NCI-H2196 treated with DMSO at 0.1 percent for 48 hours (cell line): Measurements from ENCODE around the gene GALNT12.

Experiments used
- DNase-seq: peaks from one replicate; lab custom pipeline; 2025; ENCODE audit not compliant: unreplicated experiment; lab: John Stamatoyannopoulos, UW

GALNT12 gene

DNA sequence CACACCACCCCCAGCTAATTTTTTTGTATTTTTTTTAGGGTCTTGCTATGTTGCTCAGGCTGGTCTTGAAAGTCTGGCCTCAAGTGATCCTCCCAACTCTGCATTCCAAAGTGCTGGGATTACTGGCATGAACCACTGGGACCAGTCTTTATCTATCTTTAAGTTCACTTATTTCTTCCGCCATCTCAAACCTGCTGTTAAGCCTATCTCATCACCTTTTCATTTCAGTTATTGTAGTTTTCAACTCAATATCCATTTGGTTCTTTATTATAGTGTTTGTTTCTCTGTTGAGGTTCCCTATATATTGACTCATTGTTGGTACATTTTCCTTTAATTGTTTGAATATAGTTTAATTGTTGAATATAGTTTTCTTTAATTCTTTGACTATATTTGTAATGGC lies 48.1 kb downstream of the GALNT12 start:
- DNase-seq: no peak

DNA sequence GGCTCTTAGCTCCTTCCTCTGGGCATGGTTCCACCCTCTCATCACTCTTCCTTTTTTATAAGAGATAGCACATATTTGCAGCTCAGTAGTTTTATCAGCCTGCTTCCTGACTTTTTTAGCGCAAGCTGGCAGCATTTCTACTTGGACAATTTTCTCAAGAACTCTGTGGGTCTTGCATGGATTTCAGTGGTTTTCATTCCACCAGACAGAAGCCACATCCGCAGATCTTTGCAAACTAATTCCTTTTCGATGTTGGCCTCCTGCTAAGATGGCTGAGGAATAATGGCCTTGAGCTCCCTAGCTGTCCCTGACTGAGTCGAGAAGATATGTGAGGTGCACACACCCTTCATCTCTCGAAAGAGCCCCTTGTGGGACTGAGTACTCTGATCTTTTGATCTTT lies 49.5 kb downstream of the GALNT12 start:
- DNase-seq: no peak

DNA sequence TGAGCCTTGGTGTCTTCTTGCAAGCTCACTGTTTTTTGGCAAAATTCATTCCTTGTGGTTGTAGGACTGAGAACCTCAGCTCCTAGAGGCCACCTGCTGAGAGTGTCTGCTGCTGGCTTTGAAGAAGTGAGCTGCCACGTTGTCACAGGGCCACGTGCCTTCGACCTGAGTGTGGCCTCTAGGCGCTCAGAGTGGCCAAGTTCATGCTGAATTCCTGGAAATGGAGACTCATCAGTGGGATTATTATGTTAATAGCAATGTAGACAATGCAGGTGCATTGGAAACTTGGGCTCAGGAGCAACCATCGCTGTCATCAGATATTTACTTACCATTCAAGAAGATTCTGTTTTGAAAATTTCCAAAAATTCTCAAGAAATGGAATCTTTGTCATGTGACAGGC lies 52.5 kb downstream of the GALNT12 start:
- no peak for DNase-seq

DNA sequence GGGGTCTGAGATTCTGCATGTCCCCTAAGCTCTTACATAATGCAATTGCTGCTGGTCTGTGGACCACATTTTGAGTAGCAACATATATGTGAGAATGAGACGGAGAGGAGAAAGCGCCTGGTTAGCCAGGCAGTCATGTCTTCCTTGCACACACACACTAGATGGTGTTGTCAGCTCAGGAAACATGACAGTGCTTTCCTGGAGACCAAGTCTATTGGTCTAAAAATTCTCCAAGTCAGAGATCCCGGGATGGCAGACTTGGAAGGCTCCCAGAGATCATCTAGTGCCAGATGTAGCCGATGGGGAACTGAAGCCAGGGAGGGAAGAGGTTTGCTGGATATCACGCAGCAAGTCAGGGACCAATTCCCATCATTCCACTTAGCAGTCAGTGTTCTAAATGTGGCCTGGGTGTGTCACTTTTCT lies 53.4 kb downstream of the GALNT12 start:
- no peak for DNase-seq

DNA sequence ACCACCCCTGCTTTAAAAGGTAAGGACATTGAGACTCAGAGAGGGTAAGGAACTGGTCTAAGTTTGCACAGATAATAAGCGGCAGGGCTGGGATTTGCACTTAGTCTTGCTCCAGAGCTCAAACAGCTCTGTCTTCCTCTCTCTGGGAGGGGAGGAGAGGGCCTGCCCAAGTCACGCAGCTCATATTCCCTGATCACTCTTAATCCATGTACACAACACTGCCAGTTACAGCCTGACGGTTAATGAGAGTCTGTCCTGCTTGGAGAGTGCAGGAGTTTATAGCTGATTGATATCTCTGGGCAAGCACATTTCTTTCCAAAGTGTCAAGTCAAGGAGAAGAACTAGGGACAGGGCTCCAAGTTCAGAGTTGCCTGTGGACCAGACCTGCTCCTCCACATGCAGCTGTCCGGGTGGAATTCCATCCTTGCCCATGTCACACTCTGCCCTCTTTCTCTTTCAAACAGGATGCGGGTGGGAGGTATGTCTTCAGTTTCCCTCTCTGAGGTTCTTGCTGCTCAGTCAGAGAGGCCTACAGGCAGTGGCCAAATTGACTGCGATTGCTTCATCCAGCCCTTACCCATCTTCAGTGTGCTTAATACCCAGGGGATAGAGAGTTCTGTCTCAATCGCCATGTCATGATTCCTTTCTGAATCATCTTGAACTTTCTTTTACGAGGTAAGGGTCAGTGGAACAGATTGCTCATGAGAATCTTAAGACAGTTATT lies 54.5 kb downstream of the GALNT12 start:
- DNase-seq: no peak

DNA sequence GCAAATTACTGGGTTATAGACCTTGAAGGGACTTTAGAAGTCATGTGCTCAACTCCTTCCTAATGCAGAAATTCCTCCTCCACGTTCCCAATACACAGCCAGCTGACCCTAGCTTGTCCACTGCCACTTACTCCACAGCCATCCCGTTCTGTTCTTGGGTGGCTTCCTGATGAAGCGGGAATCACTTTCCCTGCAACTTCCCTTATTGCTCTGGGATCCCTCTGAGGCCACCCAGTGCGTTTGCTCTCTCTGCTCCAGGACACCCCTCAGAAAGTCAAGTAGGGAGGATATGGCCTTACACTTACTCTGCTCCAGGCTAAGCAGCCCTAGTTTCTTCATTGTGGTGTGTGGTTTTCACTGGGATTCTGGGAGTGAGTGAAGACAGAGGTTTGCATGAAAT lies 55.5 kb downstream of the GALNT12 start:
- DNase-seq: no peak

DNA sequence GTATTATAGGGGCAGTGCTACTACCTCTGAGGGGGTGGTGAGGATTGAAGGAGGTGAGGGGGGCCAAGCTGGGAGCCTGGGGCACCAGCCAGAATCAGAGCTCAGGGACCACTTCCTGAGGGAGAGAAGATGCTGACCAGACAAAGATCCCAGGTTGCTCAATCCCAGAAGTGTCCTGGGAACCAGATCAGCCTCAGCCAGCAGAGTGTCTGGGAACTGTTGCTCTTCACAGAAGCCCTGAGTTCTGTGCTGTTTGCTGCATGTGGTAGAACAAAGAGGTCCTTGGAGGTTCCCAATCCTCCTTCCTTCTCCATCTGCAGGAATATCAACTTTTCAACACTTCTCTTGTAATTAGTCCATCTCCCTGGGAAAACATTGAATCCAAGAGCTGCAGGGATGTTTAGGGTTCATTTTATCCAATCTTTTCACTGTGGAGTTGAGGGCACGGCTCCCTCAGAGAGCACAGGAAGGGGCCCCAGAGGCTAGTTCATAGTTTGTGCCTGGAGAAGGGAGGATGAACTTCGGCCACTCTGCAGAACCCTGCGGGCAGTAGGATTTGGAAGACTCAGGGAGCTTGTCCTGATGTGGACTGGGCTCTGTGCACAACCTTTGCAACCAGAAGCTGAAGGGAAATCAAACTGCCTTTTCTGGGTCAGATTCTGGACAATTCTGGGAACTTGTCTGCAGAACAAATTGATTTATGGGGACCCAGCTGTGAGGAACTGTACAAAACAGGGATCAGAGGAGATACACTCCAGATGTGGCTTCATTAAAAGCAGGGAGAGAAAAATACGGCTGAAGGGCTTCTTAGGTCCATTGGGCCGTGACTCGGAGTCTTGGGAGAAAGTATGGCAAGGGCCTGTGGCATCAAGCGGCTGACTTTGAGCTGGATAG lies 57.1 kb downstream of the GALNT12 start:
- no peak for DNase-seq

DNA sequence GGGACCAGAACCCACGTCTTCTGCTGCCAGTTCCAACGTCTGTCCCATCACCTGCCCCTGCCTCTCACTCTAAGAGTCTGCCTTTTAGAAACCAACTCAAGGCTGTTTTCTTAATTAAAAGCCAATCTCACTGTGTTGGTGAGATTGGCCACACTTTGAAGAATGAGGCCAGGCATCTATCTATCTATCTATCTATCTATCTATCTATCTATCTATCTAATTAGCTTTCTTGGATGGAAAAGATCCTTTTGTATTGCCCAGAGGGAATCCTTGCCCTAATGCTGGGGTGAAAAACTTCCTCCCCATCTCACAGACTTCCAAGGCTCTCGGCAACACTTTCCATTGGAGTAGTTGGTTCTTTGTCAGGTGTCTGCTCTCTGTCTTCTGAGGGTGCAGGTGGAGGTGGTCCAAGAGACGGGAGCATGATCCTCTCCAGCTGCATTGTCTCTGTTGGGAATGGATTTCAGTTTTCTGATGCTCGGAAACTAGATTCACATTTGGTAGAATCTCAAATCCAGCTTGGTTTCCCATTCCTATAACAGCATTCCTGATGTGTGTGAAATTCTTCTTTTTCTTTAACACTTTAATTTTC lies 57.9 kb downstream of the GALNT12 start:
- DNase-seq: no peak

DNA sequence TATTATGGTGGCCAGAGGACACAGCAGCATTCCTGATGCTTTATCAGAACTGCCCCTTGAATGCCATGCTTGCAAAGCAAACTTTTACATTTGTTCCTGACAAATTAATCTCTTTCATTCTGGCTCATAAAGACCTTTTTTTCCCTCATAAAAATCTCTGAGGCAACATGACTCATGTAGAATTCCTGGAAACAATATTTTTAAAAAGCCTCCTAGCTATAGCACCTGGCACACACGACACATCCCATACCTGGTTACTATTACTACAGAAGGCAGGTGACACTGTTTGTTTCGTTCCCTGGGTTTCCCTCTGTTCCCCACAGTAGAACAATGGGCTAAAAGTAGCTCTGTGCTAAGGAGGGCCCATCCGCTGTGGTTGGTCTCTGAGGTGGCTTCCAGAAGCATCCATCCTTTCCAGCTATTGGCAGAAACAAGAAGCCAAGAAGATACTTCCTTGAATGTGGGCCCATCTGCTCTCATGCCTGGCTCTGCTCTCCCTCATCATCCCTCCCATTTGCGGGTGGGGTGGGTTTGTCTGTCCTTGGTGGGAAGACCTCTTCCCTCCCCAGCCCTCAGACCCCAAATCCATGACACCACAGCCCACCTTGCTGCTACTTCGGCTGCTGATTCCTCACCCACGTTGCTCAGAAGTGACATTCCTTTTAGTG lies 59.1 kb downstream of the GALNT12 start:
- DNase-seq: no peak

DNA sequence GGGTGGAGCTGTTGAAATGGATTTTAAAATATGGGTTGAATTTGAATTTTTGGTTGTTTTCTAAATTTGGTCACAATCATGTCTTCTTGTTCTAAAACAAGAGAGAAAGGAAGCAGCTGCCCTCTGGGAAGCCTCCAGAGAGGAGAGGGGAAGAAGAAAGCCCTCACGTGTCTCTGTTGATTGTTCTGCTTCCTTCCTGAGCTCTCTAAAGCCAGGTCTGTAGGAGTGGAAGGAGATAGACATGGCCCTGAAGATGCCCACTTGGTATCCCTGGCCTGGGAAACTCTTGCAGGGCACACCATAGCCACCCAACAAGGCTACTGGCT lies 59.6 kb downstream of the GALNT12 start:
- DNase-seq: no peak

DNA sequence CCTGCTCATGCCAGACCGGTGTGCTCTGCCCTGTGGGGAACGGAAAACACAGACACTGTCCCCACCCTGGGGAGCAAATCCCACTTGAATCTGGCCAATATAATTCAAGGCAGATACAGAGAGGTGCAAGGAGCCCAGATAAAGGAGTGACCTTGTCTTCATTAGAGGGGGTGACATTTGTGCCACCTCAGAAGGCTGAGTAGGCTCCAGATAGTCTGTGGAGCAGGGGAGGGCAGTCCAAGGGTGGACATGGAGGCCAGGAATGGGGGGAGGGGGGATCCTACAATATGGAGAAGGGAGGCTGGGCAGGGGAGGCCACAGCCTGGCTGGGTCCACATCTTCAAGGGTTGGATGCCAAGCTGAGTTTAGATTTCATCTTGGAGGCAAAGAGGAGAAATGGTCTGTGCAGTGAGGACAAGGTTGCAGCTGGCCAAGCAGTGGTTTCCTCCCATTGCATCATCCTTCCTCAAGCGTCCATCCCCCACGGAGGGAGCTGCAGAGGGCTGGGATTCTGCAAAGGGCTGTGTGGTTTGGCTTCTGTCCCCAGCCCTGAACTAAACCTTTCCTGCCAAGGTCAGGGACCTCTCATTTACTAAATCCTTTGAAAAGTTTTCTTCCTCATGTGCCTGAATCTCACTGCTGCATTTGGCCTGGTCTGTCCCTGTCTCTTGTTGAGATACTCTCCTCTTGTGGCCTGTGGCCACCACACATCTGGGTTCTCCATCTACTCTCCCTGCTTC lies 60.1 kb downstream of the GALNT12 start:
- DNase-seq: no peak

DNA sequence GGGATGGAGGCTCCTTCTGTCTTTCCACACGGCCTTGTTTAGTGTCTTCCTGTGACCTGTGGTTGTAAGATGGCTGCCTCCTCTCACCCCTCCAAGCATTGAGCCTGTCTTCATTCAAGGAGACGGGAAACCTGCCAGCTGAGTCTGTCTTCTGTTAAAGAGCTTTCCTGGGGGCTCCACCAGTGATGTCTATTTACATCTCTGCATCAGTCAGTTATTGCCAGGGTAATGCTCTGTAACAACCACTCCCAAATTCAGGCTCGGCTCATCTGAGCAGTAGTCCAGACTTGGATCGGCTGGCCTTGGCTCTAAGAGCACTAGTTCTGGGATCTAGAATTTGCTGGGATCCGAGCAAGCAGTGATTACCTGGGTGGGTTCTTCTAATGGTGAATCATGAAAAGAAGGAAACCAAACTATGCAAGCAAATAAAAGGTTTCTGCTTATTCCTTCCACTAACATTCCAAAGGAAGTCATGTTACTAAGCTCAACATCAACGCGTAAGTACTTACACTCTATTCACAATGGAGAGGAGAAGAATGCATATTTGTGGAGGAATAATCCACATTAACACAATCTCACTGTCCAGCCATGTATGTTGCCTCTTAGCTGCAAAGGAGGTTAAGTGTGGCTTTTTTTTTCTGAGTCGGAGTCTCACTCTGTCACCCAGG lies 61.7 kb downstream of the GALNT12 start:
- DNase-seq: no peak

DNA sequence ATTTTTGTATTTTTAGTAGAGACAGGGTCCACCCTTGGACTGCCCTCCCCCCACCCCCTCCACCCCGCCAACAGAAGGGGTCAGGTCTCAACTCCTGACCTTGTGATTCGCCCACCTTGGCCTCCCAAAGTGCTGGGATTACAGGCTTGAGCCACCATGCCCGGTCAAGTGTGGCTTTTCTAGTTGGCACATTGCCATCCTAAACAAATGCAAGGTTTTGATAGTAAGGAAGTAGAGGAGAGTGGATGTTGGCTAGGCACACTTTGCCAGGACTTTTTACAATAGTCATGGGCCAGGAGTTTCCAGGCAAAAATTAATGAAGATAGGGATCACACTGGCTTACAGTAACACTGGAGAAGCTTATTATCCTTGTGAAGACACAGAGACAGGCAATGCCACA lies 62.4 kb downstream of the GALNT12 start:
- DNase-seq: no peak

DNA sequence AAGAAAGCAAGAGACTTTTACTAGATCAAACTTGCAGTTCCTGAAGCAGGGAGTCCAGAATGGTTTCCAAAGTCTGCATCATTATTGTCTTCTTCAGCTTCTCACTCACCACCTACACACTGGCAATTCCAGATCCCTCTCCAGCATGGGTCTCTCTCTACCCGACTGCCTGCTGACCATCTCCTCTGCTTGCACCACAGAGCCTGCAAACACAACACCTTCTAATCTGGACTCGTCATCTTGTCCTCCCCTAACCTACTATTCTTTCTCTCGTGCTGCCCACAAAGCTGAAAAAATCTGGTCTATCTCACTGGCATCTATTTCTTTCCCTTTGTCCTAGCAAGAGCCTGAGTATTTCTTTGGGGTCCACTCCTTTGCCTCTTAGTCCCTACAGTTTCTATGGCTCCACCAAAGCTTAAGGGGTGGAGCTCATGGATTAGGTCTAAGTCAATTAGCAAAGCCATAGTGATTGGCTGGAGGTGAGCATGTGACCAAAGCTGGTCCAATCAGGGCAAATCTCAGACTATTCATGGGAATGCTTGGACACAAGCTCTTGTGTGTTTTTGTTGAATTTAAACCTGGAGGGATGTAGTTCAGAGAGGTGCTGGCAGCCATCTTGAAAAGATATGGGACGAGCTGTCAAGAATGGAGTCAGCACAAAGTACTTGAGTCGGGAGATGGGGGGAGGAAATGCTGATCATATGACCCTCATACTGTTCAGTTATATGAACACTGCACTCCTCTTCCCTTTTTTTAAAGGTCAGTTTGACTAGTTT lies 63.5 kb downstream of the GALNT12 start:
- DNase-seq: no peak

DNA sequence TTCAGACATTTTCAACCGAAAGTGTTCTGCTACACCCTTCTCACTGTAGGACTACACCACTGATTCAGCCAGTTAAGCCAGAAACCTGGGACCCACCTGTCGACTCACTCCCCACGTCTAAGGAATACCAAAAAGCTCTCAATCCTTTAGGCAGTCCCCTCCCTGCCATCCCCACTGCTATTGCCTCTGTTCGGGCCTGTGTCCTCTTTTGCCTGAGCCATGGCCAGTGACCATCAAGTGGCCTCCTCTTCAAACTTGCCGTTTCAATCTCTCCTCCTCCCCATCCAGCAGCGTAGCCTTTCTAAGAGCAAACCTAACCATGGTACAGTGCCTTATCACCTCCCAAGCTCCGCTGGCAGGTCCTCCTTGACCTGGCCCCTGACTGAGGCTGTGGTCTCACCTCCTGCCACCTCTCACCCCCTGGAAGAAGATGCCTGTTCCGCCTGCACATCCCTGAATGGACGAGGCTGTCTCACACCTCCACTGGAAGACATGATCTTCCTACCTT lies 64.1 kb downstream of the GALNT12 start:
- DNase-seq: no peak

DNA sequence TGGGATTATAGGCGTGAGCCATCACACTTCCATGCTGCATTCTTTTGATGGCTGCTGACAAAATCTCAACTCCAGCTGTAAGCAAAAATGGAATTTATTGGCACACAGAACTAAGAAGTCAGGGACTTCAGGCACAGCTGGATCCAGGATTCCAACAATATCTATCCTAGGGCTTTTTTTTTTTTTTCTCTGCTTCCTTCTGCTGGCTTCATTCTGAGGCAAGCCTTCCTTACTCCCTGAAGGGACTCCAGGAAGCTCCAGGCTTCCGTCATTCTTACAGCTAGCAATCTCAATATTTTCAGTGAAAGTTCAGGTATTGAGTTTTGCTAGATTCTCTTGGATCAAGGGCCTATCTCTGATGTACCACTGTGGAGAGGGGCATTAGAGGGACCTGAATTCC lies 66.1 kb downstream of the GALNT12 start:
- no peak for DNase-seq

DNA sequence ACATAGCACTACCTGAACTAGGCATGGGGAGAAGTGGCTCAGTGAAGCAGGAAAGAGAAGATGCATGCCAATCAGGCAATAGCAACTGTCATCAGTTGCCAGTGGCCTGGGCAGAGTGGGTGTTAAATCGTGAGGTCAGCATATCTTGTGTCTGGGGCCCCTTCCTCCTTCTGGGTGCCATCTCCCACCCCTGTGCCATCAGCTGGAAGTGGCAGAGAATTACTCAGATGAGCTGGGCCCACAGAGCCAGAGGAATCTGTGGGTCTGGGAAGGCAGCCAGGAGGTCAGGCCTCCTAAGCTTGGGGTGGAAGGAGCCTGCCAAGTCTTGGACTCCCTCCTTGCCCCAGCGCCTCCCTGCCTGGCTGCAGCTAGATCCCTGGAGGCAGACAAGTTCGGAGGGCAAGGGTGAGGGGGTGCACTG lies 66.5 kb downstream of the GALNT12 start:
- no peak for DNase-seq

DNA sequence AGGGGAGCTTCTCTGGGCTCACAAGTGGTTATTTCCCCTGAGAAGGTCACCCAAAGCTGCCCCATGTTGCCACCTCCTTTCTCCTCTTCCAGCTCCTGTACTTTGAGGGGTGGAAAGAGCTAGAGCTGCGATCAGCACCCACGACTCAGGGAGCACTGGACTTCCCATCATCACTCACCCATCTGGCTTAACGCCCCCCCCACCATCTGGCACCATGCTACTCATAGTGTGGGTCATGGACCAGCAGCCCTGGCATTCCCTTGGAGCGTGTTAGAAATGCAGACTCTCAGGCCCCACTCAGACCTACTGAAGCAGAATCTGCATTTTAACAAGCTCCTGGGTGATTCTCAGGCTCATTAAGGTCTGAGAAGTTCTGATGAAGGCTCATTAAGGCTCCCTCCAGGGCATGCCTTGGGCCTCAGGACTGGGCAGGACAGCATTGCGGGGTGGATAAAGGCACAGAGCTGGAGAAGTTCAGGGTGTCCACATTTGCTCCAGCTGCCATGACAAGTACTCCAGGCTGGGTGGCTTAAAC lies 67.3 kb downstream of the GALNT12 start:
- no peak for DNase-seq

DNA sequence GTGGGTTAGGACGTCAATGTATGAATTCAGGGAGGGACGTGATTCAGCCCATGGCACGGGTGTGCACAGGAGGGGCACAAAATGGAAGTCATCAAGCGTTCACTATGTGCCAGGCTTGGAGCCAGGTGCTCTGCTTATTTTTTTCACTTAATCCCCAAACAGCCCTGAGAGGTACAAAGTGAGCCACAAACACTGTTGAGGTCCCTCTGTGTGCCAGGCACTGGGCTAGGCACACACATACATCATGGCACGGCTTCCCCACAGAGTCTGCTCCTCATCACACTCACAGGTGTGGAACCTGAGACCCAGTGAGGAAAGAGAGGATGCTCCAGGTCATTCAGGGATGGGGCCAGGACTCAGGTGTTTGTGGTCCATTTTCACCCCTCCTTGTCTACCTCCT lies 68.1 kb downstream of the GALNT12 start:
- no peak for DNase-seq
